Stimulated activated CD4-positive, alpha-beta T cell treated with anti-CD3 and anti-CD28 coated beads, Interleukin-4, amount 100 ng/mL, for 1 hour (primary cell): ENCODE data around the gene NGRN.

Experiments used
- DNase-seq: peaks from one replicate; pipeline ENCODE4 v3.0.0-alpha.2; 2020

Gene NGRN

GRCh38 chr15:90320062-90320884, 54.8 kb downstream of the NGRN start:
- DNase-seq: peak; percentile 53

- DNase-seq: no peak
Measured at GRCh38 chr15:90320885-90321278, 55.4 kb downstream of the NGRN start.
